Measurements from ENCODE around the gene PRKG1.

DNA sequence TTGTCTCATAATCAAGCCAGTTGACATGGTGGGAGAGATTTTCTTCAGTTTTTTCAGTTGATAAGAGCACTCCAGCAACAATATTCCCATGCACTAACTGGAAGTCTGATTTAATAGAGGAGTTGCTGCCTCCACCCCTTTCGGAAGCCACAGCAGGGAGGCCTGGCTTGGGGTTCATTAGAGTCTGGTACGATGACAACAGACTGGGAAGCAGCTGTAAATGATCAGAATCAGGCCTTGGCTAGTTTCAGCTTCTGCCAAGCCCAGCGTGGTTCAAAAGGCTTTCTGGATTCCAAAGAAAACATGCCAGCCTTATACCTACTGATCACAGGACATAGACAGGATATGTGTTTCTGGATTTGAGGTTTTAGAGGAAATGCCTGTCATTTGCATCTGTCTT is 351.1 kb downstream of the PRKG1 start:
- no peak for TF ChIP-seq CTCF (conservative IDR thresholded peaks at IDR 0.05; ENCODE audit: low read length)
- TF ChIP-seq EZH2phosphoT487 (IDR thresholded peaks at IDR 0.05; ENCODE audit: borderline replicate concordance), result no peak

All from Loucy (cell line).